Right ventricle myocardium superior (tissue), 1 donor: ENCODE measurements around the gene HEPHL1. TPM values are rescaled to one million over a fixed set of nuclear protein-coding genes. Genes with fewer than 3 reads are reported as not detected.

Experiments used
- ATAC-seq: fragments of 200-7000 bp; cut with Tn5 transposase; one replicate; pipeline ENCODE4 v1.9.1; 2020; ENCODE audit warnings: mild to moderate bottlenecking; ENCODE audit not compliant: poor library complexity
- DNase-seq: peaks from one replicate; pipeline ENCODE4 v3.0.0-alpha.2; 2020
- intact Hi-C: fragments of 100-400 bp; cut with DNase I; formaldehyde crosslinking; loops from one replicate; pipeline ENCODE4 v1.11.2; 2022
- total RNA-seq: library from RNA; stranded (reverse); fragmentation: NEBNext Ultra II Directional; extraction: Animal tissue kit (Norgen Biotek cat#: 25700); gene quantifications from one replicate; pipeline ENCODE4 v1.2.1, GENCODE V29; 2021
- donor health status: DM: no; HTN: yes; CAD: no; lungs with severe emphysema.

Gene HEPHL1
- total RNA-seq, 1 donor from 2014 or later = not detected

- no peak for ATAC-seq
- intact Hi-C loops = no loop called here
- no peak for DNase-seq
These were observed 99.8 kb downstream of the HEPHL1 start for GRCh38 chr11:94120946-94121345.

- ATAC-seq (no peak), DNase-seq (no peak)
- intact Hi-C loops = no loop called here
These were observed 104.4 kb downstream of the HEPHL1 start for GRCh38 chr11:94125407-94126115.

DNA sequence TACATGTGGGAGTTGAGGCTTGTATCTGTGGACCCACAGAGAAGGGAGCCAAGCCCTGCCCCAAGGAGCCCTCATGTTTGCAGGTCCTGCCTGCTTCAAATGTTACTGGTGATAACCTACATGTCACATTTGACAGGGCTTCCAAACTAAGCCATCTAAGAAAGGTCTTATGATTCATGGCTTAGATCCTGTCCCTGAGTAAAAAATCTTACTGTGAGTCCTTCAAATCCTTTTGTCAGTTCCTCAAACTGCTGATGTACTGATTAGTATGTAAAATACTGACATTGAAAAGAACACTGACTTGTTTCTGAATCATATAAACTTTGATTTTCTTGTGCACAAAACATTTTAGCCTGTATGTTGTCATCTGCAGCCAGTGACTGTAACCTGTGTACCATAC, 106.5 kb downstream of the HEPHL1 start:
- intact Hi-C loops = no loop called here
- ATAC-seq = no peak
- DNase-seq = no peak

DNA sequence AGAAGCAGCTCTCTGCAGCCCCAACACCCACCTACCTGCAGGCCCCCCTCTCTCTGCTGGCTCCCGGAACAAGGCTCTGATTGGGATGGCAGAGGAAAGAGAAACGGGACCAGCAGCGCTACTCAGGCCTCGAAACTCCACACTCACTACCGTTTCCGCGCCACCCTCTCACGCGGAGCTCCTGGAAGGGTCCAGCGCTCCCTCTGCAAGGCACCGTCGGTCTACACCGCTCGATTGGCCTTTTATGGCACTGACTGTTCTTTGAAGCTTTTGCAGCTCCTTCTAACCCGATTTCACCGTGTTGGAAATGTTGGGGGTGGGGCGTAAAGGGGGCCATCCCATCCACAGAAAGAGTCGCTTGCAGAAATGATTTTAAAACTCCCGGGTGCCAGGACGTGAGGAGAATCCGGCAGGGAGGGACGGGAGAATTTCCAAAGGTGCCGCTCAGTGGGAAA, 107.2 kb downstream of the HEPHL1 start:
- intact Hi-C loops = no loop called here
- DNase-seq (peak; percentile 57), ATAC-seq (peak; percentile 40)

GRCh38 chr11:94128746-94129511, 107.8 kb downstream of the HEPHL1 start, which contains the start of gene PANX1:
Gene PANX1, plus strand, starts transcription at chr11:94128841. Its CDS starts 472 bp downstream, at chr11:94129313.
- intact Hi-C loops = no loop called here
- peak; percentile 91 for DNase-seq
- ATAC-seq = peak; percentile 95

GRCh38 chr11:94129512-94130297, 108.6 kb downstream of the HEPHL1 start:
- no peak for DNase-seq
- intact Hi-C loops = no loop called here
- no peak for ATAC-seq

- peak; percentile 6 for ATAC-seq
- no peak for DNase-seq
- intact Hi-C loops = no loop called here
These were observed 109.3 kb downstream of the HEPHL1 start for GRCh38 chr11:94130298-94131046.

DNA sequence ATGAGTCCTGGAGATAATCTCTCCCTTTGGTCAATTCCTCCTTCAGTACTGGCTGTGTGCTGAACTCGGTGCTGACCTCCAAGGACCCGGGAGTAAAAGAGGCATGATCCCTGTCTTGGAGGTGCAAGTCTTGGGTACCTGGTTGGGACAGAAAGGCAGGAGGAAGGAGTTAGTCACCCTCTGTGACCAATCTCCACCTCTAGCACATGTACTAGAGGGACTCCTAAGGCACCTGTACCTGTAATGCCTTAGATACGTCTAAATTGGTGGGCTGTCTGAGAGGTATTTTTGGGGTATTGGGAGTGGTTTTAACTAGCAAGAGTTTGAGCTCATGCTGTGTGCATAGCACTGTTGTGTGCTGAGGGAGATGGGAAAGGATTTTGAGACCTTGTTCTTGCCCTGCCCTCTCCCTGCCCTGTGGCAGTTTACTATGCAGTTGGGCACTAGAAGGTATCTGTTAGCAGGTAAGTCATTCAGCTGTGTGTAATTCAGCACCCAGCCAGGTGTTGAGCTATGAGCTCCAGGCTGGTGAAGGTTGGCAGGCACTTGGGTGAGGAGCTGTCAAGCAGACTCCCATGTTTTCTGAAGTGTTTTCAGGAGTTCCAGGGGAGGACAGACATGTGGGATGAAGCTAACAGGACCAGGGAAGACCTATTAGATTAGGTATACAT, 110.0 kb downstream of the HEPHL1 start:
- ATAC-seq (no peak), DNase-seq (no peak)
- intact Hi-C loops = no loop called here

DNA sequence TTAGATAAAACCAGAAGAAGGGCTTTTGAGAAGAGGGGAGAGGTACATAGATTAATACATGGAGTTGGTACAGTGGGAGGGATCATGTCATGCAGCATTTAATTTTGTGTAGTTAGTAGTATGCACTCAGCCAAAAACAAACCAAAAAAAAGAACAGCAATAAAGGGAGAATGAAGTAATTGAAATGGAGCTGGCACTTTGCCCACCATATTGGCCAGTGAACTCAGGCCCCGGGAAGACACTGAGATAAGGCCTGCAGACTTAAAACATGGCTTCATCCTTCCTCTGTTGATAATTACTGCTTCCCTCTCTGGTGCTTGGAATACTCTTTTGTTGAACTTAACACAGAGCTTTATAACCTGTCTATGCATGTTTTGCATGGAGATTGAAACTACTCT, 110.6 kb downstream of the HEPHL1 start:
- no peak for DNase-seq
- intact Hi-C loops = no loop called here
- ATAC-seq = no peak

DNA sequence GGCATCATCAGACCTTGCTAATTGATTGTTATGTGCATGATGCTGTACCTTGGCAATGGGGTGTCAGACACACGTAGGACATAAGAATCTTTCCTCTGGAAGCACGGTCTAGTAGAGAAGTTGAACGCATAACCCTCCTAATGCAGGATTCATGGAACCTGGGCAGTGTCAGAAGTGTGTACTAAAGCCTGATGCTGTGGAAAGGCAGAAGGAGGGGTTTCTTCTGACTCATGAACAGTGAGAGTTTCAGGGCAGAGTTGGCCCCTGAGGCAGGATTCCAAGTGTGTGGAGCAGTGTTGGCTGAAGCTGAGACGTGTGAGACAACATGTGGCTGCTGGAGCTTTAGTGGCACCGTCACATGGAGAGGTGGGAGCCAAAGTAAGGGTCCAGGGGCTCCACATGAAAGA, 111.0 kb downstream of the HEPHL1 start:
- intact Hi-C loops = no loop called here
- ATAC-seq (no peak), DNase-seq (no peak)

- intact Hi-C loops = no loop called here
- no peak for ATAC-seq
- no peak for DNase-seq
These were observed 111.8 kb downstream of the HEPHL1 start for GRCh38 chr11:94132823-94133408.

DNA sequence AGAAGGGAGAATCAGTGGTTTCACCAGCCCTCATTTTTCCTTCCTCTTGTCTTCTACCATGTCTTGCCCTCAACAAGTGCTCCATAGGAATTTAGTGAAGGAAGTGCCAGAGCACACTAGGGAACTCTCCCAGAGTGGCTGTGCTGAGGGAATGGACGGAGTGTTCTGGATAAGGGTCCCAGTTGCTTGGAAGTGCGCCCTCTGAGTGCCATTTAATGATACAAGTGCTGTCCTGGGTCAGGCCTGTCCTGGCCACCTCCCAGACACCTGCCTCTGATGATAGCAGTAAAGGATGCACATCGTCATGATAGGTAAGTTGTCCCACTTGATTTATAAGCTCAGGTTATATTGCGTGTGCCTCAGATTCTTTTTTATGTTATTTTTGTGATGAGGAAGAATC, 112.6 kb downstream of the HEPHL1 start:
- peak; percentile 32 for ATAC-seq
- DNase-seq = peak; percentile 56
- intact Hi-C loops = no loop called here

- peak; percentile 85 for DNase-seq
- peak; percentile 75 for ATAC-seq
- intact Hi-C loops = no loop called here
These were observed 113.7 kb downstream of the HEPHL1 start for GRCh38 chr11:94134651-94135512.

GRCh38 chr11:94139416-94139815, 118.3 kb downstream of the HEPHL1 start:
- DNase-seq = no peak
- intact Hi-C loops = no loop called here
- ATAC-seq = no peak

- intact Hi-C loops = no loop called here
- no peak for ATAC-seq
- DNase-seq = no peak
These were observed 119.1 kb downstream of the HEPHL1 start for GRCh38 chr11:94140154-94140655.

- intact Hi-C loops = no loop called here
- ATAC-seq = no peak
- DNase-seq = no peak
These were observed 120.6 kb downstream of the HEPHL1 start for GRCh38 chr11:94141511-94142307.
